Measurements from ENCODE around the gene KCNQ2.

KCNQ2 gene

GRCh38 chr20:63431944-63432343 is 40.5 kb downstream of the KCNQ2 start:
- no peak for DNase-seq

DNA sequence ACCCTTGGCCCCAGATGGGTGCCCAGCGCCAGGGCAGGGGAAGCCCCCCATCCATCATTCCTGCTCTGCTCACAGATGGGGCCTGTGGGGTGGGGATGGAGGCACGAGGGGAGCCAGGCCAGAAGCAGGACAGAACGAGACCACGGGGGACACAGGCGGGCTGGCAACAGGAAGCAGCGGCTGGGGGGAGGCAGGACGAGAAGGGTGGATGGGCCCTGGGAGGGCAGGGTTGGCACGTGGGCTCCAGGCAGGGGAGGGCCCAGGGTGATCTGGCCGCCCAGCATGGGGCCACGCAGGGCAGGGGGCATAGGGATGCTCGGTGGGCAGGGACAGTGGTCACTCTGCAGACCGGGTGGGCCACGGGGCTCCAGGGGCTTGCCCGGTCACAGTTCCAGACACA is 41.6 kb downstream of the KCNQ2 start:
- no peak for DNase-seq

DNA sequence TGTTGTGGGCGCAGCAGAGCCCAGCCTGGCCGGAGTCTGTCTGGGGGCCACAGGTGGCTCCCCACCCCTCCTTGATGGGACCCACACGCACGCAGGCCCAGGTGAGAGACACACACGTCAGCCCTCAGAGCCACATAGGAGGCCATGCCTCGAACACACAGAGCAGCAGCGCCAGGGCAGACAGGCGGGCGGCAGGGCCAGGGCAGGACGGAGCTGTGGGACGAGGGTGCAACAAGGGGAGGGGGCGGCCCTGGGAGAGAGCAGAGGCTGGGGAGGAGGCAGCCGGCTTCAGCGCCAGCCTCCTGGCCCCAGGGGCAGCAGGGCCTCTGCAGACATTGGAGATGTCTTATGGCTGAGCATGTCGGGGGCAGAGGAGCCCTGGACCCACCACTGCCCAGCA is 42.5 kb downstream of the KCNQ2 start:
- no peak for DNase-seq

DNA sequence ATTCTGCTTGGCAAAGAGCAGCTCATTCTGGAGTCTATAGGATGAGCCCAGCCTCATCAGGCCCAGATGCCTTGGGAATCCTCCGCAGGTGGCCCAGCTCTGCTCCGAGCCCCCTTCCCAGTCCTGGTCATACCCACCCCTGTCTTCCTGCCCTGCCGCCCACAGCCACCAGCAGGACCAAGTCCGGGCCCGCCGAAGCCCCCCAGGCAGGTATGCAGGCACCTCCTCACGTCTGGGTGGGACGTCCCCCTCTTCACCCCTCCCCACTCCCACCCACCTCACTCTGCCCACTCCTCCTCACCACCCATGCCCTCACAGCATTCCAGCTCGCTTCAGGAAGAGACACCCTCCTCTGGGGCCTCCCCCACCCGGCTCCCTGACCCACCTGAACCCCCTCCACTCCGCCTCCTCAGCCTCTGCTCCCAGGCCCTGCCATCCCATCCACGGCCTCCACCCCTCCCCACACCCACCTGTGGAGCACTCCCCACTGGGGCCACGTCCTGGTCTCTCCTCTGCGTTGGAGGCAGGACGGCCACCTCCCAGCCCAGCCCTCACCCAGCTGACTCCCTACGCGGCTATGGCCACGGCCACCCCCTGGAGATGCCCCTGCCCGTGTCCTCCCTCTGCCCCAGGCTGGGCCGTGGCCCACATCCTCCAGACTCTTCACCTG is 43.4 kb downstream of the KCNQ2 start:
- DNase-seq: no peak

DNA sequence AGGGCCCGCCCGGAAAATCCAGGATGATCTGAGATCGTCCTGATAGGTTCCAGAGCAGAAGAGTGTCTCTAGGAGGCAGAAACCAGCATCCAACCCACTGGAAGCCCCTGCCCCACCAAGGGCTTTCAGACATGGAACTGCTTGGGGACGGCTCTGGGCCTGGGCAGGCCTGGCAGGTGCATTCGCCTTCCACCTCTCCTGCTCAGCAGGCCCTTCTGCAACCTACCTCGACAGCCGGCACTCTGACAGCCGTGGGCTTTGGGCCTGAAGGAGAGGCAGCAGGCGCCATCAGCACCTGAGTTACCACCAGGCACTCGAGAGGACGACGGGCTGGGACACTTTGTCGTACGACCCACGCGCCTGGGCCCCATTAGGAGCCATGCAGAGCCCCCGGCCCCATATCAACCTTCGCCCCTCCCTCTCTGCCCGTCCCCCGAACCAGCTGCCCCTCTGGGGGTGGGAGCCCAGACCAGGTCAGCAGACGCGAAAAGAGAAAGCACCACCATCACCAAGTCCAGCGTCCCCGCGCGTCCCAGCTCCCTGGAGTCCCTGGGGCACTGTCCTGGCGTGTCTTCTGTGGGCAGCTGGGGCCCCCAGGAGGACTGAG is 44.6 kb downstream of the KCNQ2 start:
- no peak for DNase-seq

DNA sequence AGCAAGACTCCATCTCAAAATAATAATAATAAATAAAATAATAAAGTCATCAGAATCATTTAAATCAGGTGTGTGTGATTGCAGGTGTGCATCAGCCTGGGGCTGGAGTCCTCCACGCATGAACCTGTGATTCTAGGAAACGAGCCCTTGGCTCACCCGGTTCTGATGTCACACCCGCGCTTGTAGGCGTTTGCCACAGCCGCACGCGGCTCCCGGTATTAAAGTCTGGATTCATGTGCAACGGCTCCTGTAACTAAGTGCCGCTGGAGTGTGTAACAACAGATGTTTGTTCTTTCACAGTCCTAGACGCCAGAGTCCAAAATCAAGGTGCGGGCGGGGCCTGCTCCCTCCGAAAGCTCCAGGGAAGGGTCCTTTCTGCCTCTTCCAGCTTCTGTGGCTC is 45.2 kb downstream of the KCNQ2 start:
- no peak for DNase-seq

DNA sequence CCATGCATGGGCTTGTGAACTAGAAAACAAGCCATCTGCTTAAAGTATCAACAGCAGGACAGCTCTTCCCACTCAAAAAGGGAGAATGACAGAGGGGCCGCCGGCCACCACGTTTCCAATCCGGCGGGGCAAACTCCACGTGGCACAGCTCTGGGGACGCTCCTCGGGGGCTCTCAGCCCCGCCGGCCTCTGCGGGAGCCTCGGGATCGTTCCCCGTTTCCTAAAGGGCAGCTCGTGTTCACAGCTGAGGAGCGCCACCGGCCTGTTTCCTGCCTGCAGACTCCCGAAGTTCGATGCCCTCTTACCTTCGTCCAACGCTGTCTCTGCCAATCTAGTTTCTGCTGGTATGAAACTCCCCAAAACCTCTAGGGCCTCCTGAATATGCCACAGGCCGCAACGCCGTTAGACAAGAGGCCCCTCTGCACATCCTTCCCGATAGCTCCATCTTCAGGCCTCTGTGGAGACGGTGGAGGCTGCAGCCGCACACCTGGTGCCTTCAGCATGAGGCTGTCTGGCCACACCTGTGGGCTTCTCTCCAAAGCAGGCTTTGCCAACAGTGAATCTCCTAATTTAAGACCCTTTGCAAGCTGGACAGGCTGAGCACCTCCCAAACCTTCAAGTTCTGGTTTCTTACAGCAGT is 46.5 kb downstream of the KCNQ2 start:
- no peak for DNase-seq

GRCh38 chr20:63424613-63425012 is 47.8 kb downstream of the KCNQ2 start:
- DNase-seq: no peak

DNA sequence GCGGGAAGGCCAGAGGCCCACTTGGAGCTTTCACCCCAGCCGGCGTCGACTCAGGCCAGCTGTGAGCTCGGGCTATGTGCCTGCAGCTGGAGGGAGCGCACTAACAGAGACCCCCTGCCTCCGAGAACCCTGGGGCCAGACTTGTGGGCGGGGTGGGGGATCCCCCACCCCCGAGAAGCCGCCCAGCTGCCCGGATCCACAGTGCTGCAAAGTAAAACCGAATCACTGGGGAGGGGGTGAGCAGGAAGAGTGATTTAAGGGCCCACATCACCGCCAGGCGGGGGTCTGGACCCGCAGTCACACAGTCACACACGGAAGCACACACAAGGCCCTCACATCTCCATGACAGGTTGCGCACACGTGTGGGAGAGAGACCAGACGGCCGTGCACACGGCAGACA is 48.7 kb downstream of the KCNQ2 start:
- DNase-seq: no peak

DNA sequence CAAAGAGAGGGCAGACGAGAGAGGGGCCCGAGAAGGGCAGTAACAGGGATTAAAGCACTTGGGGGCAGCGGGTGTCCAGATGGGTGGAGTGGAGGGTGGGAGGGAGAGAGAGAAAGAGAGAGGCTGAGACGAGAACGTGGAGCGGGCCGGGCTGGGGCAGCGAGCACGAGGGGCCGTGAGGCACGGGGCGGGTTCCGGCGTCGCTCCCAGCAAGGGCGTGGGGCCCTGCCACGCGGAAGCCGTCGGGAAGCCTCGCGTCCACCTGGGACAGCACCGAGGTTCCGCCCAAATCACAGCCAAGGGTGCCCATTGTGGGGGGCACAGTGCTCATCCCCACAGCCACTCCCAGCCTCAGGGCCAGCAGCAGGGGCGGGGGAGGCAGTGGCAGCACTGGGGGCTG is 49.8 kb downstream of the KCNQ2 start:
- DNase-seq: no peak

DNA sequence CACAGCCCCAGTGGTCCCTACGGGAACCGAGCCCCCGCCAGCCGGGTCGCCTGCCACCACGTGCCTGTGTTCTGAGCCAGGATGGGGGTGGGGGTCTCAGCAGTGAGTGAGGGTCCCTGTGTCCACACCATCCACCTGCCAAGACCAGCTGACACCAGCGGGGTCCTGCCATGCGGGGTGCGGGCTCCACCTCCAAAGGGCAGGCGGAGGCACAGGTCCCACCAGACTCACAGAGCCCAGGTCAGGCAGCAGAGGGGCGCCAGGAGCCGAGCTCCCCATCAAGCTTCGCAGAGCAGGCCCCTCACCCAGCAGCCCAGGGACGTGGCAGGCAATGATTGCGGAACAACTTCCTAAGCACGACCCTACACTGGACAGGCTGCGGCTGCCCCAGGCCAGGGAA is 50.5 kb downstream of the KCNQ2 start:
- DNase-seq: no peak

DNA sequence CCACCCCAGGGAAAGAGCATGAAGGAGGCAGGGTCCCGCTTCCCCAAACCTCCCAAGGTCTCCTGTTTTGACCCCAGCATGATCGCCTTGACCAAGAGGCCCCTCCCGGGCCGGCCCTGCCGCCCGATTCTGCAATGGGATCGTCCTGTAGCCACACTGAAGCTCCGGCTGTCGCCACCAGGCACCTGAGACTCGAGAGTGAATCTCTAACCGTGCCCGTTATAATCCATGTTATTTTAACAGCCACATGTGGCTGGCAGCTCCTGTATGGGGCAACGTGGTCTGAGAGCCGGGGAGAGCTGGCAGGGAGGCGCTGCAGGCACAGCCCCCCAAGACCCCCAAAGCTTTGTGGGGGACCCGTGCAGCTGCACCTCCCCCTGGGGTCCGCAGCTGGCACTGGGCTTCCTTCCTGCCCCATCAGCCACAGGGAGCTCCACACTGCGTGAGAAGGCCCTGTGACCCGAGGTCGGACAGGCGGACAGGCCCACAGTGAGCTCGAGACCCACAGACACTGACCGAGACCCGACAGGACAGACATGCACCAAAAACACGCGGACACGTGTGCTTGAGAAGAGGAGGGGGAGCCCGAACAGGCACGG is 51.3 kb downstream of the KCNQ2 start:
- no peak for DNase-seq

GRCh38 chr20:63420359-63421093 is 51.9 kb downstream of the KCNQ2 start:
- no peak for DNase-seq

DNA sequence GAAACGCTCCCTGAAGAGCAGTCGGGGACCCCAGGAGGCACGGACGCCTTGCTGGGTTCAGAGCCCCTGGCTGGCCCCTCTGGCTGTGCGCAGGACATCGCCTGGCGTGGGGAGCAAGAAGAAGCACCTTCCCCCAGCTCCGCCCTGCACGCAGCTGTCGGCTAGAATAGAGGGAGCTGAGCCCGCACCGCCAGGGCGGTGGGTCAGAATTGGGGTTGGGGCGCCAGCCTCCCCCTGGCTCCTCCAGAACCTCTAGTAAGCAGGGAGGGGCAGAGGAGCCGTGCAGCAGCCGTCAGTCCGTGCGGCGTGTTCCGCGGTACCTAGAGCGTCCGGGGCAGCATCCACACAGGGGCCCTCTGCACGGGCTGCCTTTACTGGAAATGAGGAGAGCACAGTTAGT is 53.2 kb downstream of the KCNQ2 start:
- DNase-seq: no peak

- no peak for DNase-seq
These were observed 53.8 kb downstream of the KCNQ2 start for GRCh38 chr20:63418617-63419016.

DNA sequence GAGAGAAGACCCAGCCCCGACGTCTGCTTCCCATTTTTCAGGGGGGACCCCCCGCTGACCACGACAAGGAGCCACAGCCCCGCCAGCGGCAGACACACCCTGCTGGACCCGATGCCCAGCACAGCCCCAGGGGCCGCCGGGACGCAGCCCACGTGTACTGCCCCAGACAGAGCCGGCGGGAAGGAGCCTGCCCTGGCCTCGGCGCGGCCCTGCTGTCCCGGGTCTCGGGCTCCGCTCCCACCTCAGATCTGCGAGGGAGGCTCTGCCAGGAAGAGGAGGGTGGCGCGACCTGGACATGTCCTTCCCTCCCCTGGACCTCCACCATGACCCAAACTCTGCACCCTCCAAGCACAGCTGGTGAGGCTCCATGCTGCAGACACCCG is 54.7 kb downstream of the KCNQ2 start:
- no peak for DNase-seq

DNA sequence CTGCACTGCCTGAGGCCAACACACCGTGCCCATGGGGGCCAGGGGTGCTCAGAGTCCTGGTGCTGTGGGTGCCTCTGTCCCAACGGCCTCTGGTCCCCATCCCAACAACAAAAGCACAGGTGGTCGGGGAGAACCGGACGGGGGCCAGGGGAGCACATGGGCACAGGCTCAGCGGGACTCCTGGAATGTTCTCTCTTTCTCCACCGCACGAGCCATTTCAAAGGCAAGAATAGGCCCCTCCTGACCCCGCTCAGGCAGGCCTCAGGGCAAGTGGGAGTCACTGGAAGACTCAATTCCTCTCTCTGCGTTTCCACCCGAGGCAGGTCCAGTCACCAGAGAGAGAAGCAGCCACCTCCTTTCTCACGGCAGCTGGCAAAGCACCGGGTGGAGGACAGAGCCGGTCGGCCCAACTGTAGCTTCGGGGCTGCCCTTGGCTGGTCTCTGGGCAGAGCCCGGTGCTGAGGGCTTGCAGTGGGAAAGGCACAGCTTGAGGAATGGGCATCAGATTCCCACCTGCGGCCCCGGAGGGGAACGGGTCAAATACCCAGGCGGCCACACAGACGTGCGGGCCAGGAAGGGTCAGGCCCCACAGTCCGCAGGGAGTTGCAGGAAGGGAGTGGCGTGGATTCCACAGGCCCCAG is 55.2 kb downstream of the KCNQ2 start:
- DNase-seq: no peak

DNA sequence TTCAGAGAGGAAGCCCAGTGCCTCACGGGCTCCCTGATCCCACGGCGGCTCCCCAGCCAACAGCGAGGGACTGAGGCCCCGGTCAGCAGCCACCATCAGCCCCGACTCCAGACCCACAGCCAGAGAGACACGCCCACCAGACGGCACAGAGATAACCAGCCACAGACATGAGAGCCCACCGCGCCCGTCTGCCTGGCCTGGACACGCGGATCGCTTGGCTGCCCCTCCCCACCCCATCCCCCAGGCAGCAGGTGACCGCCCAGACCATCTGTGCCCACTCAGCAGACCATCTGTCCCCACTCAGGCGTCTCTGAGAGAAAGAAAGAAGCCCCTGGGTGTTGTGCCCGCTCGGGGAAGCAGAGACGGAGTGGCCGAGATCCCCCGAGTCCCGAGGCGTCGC is 55.8 kb downstream of the KCNQ2 start:
- no peak for DNase-seq

GRCh38 chr20:63415647-63416391 is 56.6 kb downstream of the KCNQ2 start:
- DNase-seq: no peak

DNA sequence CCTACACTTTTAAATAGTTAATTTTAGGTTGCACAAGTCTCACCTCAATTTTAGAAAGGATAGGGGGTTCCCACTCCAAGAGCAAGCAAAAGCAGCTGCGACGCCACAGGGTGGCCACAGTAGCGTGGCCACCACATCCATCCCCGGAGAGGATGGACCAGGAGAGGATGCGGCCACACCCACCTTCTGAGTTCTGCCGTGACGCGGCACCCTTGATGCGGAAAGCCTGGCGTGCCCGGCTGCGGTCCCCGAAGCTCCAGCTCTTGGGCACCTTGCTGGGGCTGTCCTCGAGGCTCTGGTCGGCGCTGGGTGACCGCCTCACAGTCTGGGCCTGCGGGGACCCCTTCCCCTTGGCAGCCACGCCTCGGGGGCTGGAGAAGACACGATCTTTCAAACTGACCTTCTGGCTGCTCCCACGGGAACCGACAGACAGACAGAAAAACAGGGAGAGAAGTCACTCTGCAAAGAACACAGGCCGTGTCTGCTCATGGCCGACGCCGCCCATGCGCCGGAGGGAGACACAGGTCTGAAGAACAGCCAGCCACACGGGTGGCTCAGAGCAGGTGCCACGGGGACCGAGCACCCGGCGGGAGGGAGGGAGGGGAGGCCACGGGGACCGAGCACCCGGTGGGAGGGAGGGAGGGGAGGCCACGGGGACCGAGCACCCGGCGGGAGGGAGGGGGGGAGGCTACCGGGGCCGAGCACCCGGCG is 57.6 kb downstream of the KCNQ2 start:
- no peak for DNase-seq

DNA sequence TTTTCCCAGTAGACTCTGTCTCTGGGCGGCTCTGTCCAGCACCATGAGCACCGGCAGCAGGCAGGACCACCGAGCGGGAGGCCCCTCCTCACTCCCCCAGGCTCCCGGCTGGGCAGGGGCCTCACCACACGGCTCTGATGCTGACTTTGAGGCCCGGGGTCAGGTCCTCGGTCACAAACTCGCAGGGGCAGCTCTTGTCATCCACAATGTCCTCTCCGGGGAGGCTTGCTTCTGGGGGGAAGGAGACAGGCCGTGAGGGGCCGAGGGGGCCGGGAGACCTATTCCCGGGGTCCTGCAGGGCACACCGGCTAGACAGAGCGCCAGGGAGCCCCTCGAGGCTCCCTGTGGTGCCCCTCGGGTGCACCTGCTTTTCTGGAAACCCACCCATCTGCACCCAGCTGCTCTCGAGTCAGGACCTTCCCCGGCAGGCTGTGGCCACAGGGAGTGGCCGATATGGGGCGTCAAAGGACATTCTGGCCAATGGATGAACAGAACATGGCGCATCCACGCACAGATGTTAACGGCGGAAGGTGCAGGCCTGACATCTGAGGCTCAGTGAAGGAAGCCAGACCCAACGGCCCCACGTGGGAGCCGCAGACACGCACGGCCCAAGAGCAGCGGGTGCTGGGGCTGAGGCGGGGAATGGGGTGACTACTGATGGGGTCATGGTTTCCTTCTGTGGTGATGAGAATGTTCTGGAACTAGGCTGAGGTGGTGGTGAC is 58.3 kb downstream of the KCNQ2 start:
- DNase-seq: no peak

Data from CD4-positive, alpha-beta T cell treated with Interferon gamma for 1 hour (primary cell).